ENCODE results near the gene NRIP1.

- TF ChIP-seq POLR2A (IDR thresholded peaks at IDR 0.05) = no peak
- TF ChIP-seq, protein P1, sequence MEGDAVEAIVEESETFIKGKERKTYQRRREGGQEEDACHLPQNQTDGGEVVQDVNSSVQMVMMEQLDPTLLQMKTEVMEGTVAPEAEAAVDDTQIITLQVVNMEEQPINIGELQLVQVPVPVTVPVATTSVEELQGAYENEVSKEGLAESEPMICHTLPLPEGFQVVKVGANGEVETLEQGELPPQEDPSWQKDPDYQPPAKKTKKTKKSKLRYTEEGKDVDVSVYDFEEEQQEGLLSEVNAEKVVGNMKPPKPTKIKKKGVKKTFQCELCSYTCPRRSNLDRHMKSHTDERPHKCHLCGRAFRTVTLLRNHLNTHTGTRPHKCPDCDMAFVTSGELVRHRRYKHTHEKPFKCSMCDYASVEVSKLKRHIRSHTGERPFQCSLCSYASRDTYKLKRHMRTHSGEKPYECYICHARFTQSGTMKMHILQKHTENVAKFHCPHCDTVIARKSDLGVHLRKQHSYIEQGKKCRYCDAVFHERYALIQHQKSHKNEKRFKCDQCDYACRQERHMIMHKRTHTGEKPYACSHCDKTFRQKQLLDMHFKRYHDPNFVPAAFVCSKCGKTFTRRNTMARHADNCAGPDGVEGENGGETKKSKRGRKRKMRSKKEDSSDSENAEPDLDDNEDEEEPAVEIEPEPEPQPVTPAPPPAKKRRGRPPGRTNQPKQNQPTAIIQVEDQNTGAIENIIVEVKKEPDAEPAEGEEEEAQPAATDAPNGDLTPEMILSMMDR (IDR thresholded peaks at IDR 0.05) = no peak
- no peak for TF ChIP-seq POLR2AphosphoS5 (IDR thresholded peaks at IDR 0.05)
Measured at GRCh38 chr21:14922980-14923379, 141.8 kb downstream of the NRIP1 start.

Measured in prostate gland (tissue), 2 donors.